Measurements from ENCODE around the gene PLSCR3. TPM values are rescaled to one million over a fixed set of nuclear protein-coding genes. Genes with fewer than 3 reads are reported as not detected.

Gene PLSCR3
- total and polyA plus RNA-seq, 2 donors (not counting 3 experiments of a cell fraction or from before 2014, with no cell fraction given): 59.9 to 94.8 TPM

DNA sequence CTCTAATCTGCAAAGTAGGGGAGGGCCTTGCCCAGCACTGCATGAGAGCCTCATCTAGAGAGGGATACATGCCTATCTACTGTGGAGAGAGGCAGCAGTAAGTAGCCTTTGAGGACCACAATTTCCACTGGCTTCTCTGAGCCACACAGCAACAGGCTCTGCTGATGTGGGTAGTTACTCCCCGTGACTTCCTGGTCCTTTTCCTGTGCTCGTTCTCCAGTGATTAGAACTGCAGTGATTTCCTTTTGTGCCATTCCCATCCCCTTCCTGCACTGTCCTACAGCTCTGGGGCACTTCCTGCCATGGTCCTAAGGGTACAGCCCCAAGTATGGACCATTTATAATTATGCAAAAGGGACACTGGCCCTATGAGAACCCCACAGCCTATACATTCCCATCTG is 3.0 kb downstream of the PLSCR3 start:
- POLR2A ChIA-PET: no interaction called here
- BruUV-seq (replicated peaks): no TSS peak
- no peaks in the 10 kb centered on the region for H3K27me3 ChIP-seq (ENCODE audit: control insufficient read depth in 2 of 2, insufficient read depth in 2 of 2, low read length in 2 of 2)
- H3K4me1 ChIP-seq (ENCODE audit: control insufficient read depth, extremely low read depth, insufficient read depth, low read length): peaks cover 16% of the 10 kb centered on the region
- no peaks in the 10 kb centered on the region for H3K9me1 ChIP-seq (replicated peaks; ENCODE audit: control insufficient read depth, extremely low read depth, insufficient read depth, low read length)
- intact Hi-C loops (cut with micrococcal nuclease) (loop anchor here (5.0 kb wide), 1 partner anchor 34 kb away; the partner anchor contains the start of gene TMEM95), dilution Hi-C loops (cut with MboI; ENCODE audit: extremely low pct_ligation_motif_present, low sequenced_read_pairs) (no loop called here)
- FAIRE-seq: peak; percentile 86
- no peak overlapping the region for H2AFZ ChIP-seq (ENCODE audit: low read depth, low read length)
- H3K4me2 ChIP-seq (ENCODE audit: insufficient read depth, low read length): no peak overlapping the region
- H3K9me3 ChIP-seq (replicated peaks; ENCODE audit: control insufficient read depth, insufficient read depth, low read length): no peaks in the 10 kb centered on the region
- H3K9ac ChIP-seq (replicated peaks; ENCODE audit: extremely low read depth, insufficient read depth, low read length): no peak overlapping the region
- TF ChIP-seq MYC (IDR thresholded peaks at IDR 0.05; ENCODE audit: low read depth, low read length) (no peak), GATA2 (IDR thresholded peaks at IDR 0.05; ENCODE audit: insufficient read depth, insufficient read length, low read depth, low read length) (no peak), EZH2 (IDR thresholded peaks at IDR 0.05; ENCODE audit: borderline replicate concordance, low read depth, low read length, severe bottlenecking) (no peak), FOS (IDR thresholded peaks at IDR 0.05; ENCODE audit: borderline replicate concordance, insufficient read depth, low read length) (no peak), POLR2AphosphoS5 (IDR thresholded peaks at IDR 0.05; ENCODE audit: insufficient read depth, low read depth, low read length) (no peak), JUN (IDR thresholded peaks at IDR 0.05; ENCODE audit: borderline replicate concordance, insufficient read depth, insufficient read length, low read depth) (no peak), POLR2A (IDR thresholded peaks at IDR 0.05; ENCODE audit: low read depth, low read length) (no peak)
- TF ChIP-seq, protein P1, sequence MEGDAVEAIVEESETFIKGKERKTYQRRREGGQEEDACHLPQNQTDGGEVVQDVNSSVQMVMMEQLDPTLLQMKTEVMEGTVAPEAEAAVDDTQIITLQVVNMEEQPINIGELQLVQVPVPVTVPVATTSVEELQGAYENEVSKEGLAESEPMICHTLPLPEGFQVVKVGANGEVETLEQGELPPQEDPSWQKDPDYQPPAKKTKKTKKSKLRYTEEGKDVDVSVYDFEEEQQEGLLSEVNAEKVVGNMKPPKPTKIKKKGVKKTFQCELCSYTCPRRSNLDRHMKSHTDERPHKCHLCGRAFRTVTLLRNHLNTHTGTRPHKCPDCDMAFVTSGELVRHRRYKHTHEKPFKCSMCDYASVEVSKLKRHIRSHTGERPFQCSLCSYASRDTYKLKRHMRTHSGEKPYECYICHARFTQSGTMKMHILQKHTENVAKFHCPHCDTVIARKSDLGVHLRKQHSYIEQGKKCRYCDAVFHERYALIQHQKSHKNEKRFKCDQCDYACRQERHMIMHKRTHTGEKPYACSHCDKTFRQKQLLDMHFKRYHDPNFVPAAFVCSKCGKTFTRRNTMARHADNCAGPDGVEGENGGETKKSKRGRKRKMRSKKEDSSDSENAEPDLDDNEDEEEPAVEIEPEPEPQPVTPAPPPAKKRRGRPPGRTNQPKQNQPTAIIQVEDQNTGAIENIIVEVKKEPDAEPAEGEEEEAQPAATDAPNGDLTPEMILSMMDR (IDR thresholded peaks at IDR 0.05; ENCODE audit: extremely low read depth in 1 of 2, insufficient read depth in 1 of 2, low read depth in 1 of 2, low read length in 2 of 2): no peak
- TF ChIP-seq, protein P2, sequence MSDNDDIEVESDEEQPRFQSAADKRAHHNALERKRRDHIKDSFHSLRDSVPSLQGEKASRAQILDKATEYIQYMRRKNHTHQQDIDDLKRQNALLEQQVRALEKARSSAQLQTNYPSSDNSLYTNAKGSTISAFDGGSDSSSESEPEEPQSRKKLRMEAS (IDR thresholded peaks at IDR 0.05; ENCODE audit: insufficient read depth, insufficient read length): no peak
- H3K27ac ChIP-seq (ENCODE audit: insufficient read depth, low read depth, low read length): no peak overlapping the region
- H3K4me3 ChIP-seq (replicated peaks in 1 of 3; ENCODE audit: insufficient read depth in 1 of 3, low read depth in 1 of 3, low read length in 3 of 3): no peak overlapping the region
- DNase-seq (ENCODE audit: low read depth, low spot score): no peak
- H3K79me2 ChIP-seq (ENCODE audit: control insufficient read depth, insufficient read depth, low read length): no peaks in the 10 kb centered on the region
- peaks cover 0 to 21% of the 10 kb centered on the region in 2 experiments for H3K36me3 ChIP-seq (ENCODE audit: control insufficient read depth in 2 of 2, extremely low read depth in 1 of 2, insufficient read depth in 2 of 2, low read length in 2 of 2)
- CTCF ChIA-PET: no interaction called here
- H4K20me1 ChIP-seq (replicated peaks; ENCODE audit: control insufficient read depth, extremely low read depth, insufficient read depth, low read length): no peaks in the 10 kb centered on the region

All from endothelial cell of umbilical vein (primary cell).